GM12878 (cell line): ENCODE measurements around the gene NTF3. TPM values are rescaled to one million over a fixed set of nuclear protein-coding genes. Genes with fewer than 3 reads are reported as not detected.

Experiments
- ATAC-seq: fragments of 200-7000 bp; cut with Tn5 transposase; 3 replicates; pipeline ENCODE4 v1.9.1; 2020; ENCODE audit warnings: mild to moderate bottlenecking, moderate library complexity
- BruUV-seq: library from RNA; stranded (reverse); fragments of 400-500 nt; replicated peaks from 2 replicates; lab custom pipeline; 2021; lab: Mats Ljungman, UMichigan
- CTCF ChIA-PET: fragments of 300-600 bp; sonication (Branson Sonifier 250); formaldehyde crosslinking; extraction: SDS; loops from one replicate; lab custom pipeline; 2021; ENCODE audit warnings: inconsistent platforms; lab: Yijun Ruan, JAX
- POLR2A ChIA-PET: fragments of 350-600 bp; formaldehyde crosslinking; extraction: SDS; loops from one replicate; lab custom pipeline; 2021; ENCODE audit warnings: inconsistent platforms; lab: Charles Lee
- RAD21 ChIA-PET: fragments of 300-600 bp; sonication (Branson Sonifier 250); formaldehyde crosslinking; loops from one replicate; lab custom pipeline; 2023; ENCODE audit warnings: antibody characterized with exemption; ENCODE audit not compliant: unreplicated experiment; lab: Charles Lee
- SMC1A ChIA-PET: fragments of 300-600 bp; sonication (Branson Sonifier 250); formaldehyde crosslinking; loops from one replicate; lab custom pipeline; 2023; ENCODE audit not compliant: unreplicated experiment, uncharacterized antibody; lab: Charles Lee
- DNase-seq: peaks from one replicate; pipeline ENCODE4 v3.0.0-alpha.2; 2011; ENCODE audit warnings: low read depth, low spot score
- FAIRE-seq: peaks from 3 replicates; lab custom pipeline; 2011; peaks lifted over from hg19 to GRCh38; lab: Jason Lieb, UNC
- H2AFZ ChIP-seq: 2 replicates; pipeline ENCODE4 v1.6.0; 2011; ENCODE audit warnings: low read depth, low read length, control low read depth; ENCODE audit not compliant: control insufficient read depth
- H3K27ac ChIP-seq: 2 replicates; pipeline ENCODE4 v1.5.1; 2011; ENCODE audit warnings: control low read depth; ENCODE audit not compliant: control insufficient read depth, insufficient read depth
- H3K27me3 ChIP-seq, 2 experiments: replicated peaks in 1 of 2; 2 replicates each; pipeline versions ENCODE4 v1.6.0 to v1.6.1; 2011; ENCODE audit warnings: low read length in 1 of 2; ENCODE audit not compliant: control insufficient read depth in 2 of 2, insufficient read depth in 2 of 2
- H3K36me3 ChIP-seq, 2 experiments: 2 replicates each; pipeline ENCODE4 v1.5.1; 2011; ENCODE audit warnings: low read length in 1 of 2; ENCODE audit not compliant: control insufficient read depth in 2 of 2, insufficient read depth in 2 of 2
- H3K4me1 ChIP-seq: 2 replicates; pipeline ENCODE4 v1.6.1; 2011; ENCODE audit warnings: mild to moderate bottlenecking, low read length, moderate library complexity, mixed read lengths; ENCODE audit not compliant: control insufficient read depth, insufficient read depth
- H3K4me2 ChIP-seq: 2 replicates; pipeline ENCODE4 v1.6.0; 2011; ENCODE audit warnings: control low read depth; ENCODE audit not compliant: control insufficient read depth, insufficient read depth
- H3K4me3 ChIP-seq: fragments of 200-600 bp; sonication (generic); 2 replicates; pipeline ENCODE4 v1.5.1; 2016
- H3K79me2 ChIP-seq: 2 replicates; pipeline ENCODE4 v1.6.0; 2011; ENCODE audit warnings: low read length; ENCODE audit not compliant: control insufficient read depth, insufficient read depth
- H3K9ac ChIP-seq: 2 replicates; pipeline ENCODE4 v1.8.0; 2011; ENCODE audit warnings: low read length, control low read depth, mixed read lengths; ENCODE audit not compliant: control insufficient read depth, insufficient read depth
- H3K9me3 ChIP-seq: replicated peaks from 3 replicates; pipeline ENCODE4 v1.5.1; 2011; ENCODE audit warnings: mild to moderate bottlenecking, low read length; ENCODE audit not compliant: control insufficient read depth, insufficient read depth
- H4K20me1 ChIP-seq: 2 replicates; pipeline ENCODE4 v1.6.0; 2011; ENCODE audit not compliant: control insufficient read depth, insufficient read depth
- ASH2L ChIP-seq: fragments of 300-600, 200-600 bp; sonication (generic); IDR thresholded peaks from 2 replicates; pipeline ENCODE4 v1.6.1; 2017; ENCODE audit warnings: low read depth, mild to moderate bottlenecking, borderline replicate concordance
- ATF2 ChIP-seq: IDR thresholded peaks from 2 replicates; pipeline ENCODE4 v1.6.1; 2012; ENCODE audit warnings: low read length, inconsistent platforms
- CBX5 ChIP-seq: sonication (generic); IDR thresholded peaks from 2 replicates; pipeline ENCODE4 v1.6.1; 2016; ENCODE audit warnings: low read depth, moderate library complexity, mild to moderate bottlenecking, inconsistent platforms
- CREM ChIP-seq: IDR thresholded peaks from 2 replicates; pipeline ENCODE4 v1.6.1; 2014; ENCODE audit warnings: antibody characterized with exemption, low read depth
- JUNB ChIP-seq: IDR thresholded peaks from 2 replicates; pipeline ENCODE4 v1.6.1; 2016; ENCODE audit warnings: antibody characterized with exemption, mild to moderate bottlenecking
- KAT2A ChIP-seq: conservative IDR thresholded peaks from 2 replicates; pipeline ENCODE4 v1.6.1; 2011; ENCODE audit warnings: low read depth, low read length; ENCODE audit not compliant: control insufficient read depth
- NR2F1 ChIP-seq: fragments of 450-650 bp; conservative IDR thresholded peaks from 2 replicates; pipeline ENCODE4 v1.6.1; 2017; ENCODE audit warnings: mild to moderate bottlenecking
- PAX5 ChIP-seq: IDR thresholded peaks from 2 replicates; pipeline ENCODE4 v1.6.1; 2011; ENCODE audit warnings: low read depth, low read length, borderline replicate concordance
- RCOR1 ChIP-seq: conservative IDR thresholded peaks from 2 replicates; pipeline ENCODE4 v1.6.1; 2012; ENCODE audit warnings: low read depth, low read length, improper control_type of control experiment
- RELB ChIP-seq: fragments of 450-650 bp; IDR thresholded peaks from 2 replicates; pipeline ENCODE4 v1.6.1; 2017; ENCODE audit warnings: low read depth, mild to moderate bottlenecking, moderate library complexity
- STAT3 ChIP-seq: IDR thresholded peaks from 2 replicates; pipeline ENCODE4 v1.6.1; 2011; ENCODE audit warnings: low read depth, low read length, improper control_type of control experiment
- ZNF592 ChIP-seq: fragments of 450-650 bp; IDR thresholded peaks from 2 replicates; pipeline ENCODE4 v1.6.1; 2017; ENCODE audit warnings: mild to moderate bottlenecking, moderate library complexity
- WGBS: methylation state at CpG from one replicate; pipeline ENCODE4 v1.1.6; 2016; ENCODE audit warnings: low lambda C conversion rate; ENCODE audit not compliant: insufficient replicate concordance, insufficient coverage; ENCODE audit errors: missing lambda C conversion rate; 5-methylcytosine and 5-hydroxymethylcytosine counted together
- in situ Hi-C: fragments of 300-500 bp; cut with MboI; formaldehyde crosslinking; loops from 9 replicates; pipeline ENCODE4 v1.14.3; 2018; ENCODE audit warnings: mixed read lengths
- intact Hi-C: fragments of 100-400 bp; cut with micrococcal nuclease; formaldehyde crosslinking; loops from one replicate; pipeline ENCODE4 v1.14.2; 2022; ENCODE audit not compliant: unreplicated experiment
- polyA plus RNA-seq, 11 experiments: library from polyadenylated mRNA; depleted of rRNA in 4 of 11; unstranded in 6 of 11; stranded (reverse) in 5 of 11; fragments of >200 nt; fragmentation: Nextera tagmentation in 4 of 11; fragmentation: Illumina TruSeq in 1 of 11; extraction: Ambion mirVana in 4 of 11; extraction: Trizol in 1 of 11; gene quantifications; 1 replicate in 1 of 11; 2 replicates in 10 of 11; pipeline versions ENCODE4 v1.2.1 to v1.2.3, GENCODE V29; 2011 to 2016; ENCODE audit warnings: inconsistent platforms in 2 of 11, missing spikeins in 2 of 11, low read depth in 1 of 11
- total RNA-seq, 4 experiments: library from RNA; depleted of rRNA in 3 of 4; stranded (reverse); fragments of >200 nt in 3 of 4; fragmentation: Illumina TruSeq in 1 of 4; extraction: Trizol in 1 of 4; gene quantifications; 2 replicates each; pipeline versions ENCODE4 v1.2.1 to v1.2.3, GENCODE V29; 2013 to 2021

The NTF3 gene
- total and polyA plus RNA-seq, 10 of the 15 experiments (the other 5 are each of a cell fraction or from before 2014, with no cell fraction given) = 0.07 TPM; not detected in 9

- Histone ChIP-seq H3K4me3 (no peak overlapping the region), H3K79me2 (no peaks in the 10 kb centered on the region), H3K36me3 (no peaks in the 10 kb centered on the region), H2AFZ (no peak overlapping the region), H3K4me2 (no peak overlapping the region), H3K9me3 (no peaks in the 10 kb centered on the region), H3K27me3 (peaks cover 0 to 3% of the 10 kb centered on the region in 2 experiments; a peak in 2 of 4 replicates), H3K9ac (no peak overlapping the region), H3K27ac (no peak overlapping the region), H3K4me1 (no peaks in the 10 kb centered on the region; the same call in 1 of the 2 replicates), H4K20me1 (no peaks in the 10 kb centered on the region)
- in situ Hi-C loops = no loop called here
- DNase-seq = no peak
- ChIA-PET SMC1A (no interaction called here), CTCF (no interaction called here), POLR2A (no interaction called here), RAD21 (no interaction called here)
- no TSS peak for BruUV-seq
- 29% methylated on average over 11 of the region's 11 CpGs for WGBS
- TF ChIP-seq KAT2A = no peak
- no peak for TF ChIP-seq ATF2
- TF ChIP-seq NR2F1 = no peak
- no peak for TF ChIP-seq PAX5
- no peak for FAIRE-seq
- no peak for ATAC-seq
- intact Hi-C loops = no loop called here
Observed at GRCh38 chr12:5455045-5455444, 23.1 kb downstream of the NTF3 start.

- RAD21 ChIA-PET = no interaction called here
- Histone ChIP-seq H3K27ac (no peak overlapping the region), H3K4me3 (no peak overlapping the region), H3K79me2 (no peaks in the 10 kb centered on the region), H3K9me3 (no peaks in the 10 kb centered on the region), H4K20me1 (no peaks in the 10 kb centered on the region), H3K9ac (no peak overlapping the region), H3K36me3 (no peaks in the 10 kb centered on the region), H2AFZ (no peak overlapping the region), H3K4me2 (no peak overlapping the region), H3K4me1 (no peaks in the 10 kb centered on the region; the same call in 1 of the 2 replicates), H3K27me3 (peaks cover 0 to 3% of the 10 kb centered on the region in 2 experiments; a peak in 2 of 4 replicates)
- WGBS = 24% methylated on average over 6 of the region's 6 CpGs
- in situ Hi-C loops (no loop called here), intact Hi-C loops (no loop called here)
- BruUV-seq = no TSS peak
- CTCF ChIA-PET = no interaction called here
- POLR2A ChIA-PET = no interaction called here
- no peak for FAIRE-seq
- DNase-seq = no peak
- ATAC-seq = no peak
- SMC1A ChIA-PET = no interaction called here
- TF ChIP-seq RELB = no peak
- no peak for TF ChIP-seq CREM
- TF ChIP-seq STAT3 = no peak
- TF ChIP-seq ASH2L = no peak
- no peak for TF ChIP-seq JUNB
- TF ChIP-seq ZNF592 = no peak
- no peak for TF ChIP-seq RCOR1
- TF ChIP-seq CBX5 = no peak
Observed at GRCh38 chr12:5456030-5456429, 24.1 kb downstream of the NTF3 start.
